ENCODE results near the gene BRCA1.

BRCA1 gene

DNA sequence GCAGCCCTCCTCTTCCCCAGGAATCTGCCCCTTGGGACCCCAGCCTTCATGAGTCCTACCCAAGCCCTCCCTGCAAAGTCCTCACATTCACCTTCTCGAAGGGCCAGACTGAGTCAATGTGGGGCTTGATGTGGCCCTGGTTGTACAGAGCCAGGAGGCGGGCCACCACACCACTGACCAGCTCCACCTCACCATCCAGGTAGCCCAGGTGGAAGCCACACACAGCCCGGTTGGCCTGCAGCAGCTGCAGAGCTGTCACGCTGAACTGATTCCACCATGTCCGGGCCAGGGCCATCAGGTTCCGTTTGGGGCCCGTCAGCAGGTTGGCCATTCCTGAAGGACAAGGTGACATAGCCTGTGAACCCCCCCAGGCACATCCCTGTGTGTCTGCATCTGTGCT lies 108.9 kb downstream of the BRCA1 start:
- Histone ChIP-seq H3K27me3 (no peaks in the 10 kb centered on the region), H3K36me3 (peaks cover 6% of the 10 kb centered on the region; the same call in 1 of the 2 replicates), H3K4me1 (peaks cover 16% of the 10 kb centered on the region), H3K9me3 (no peaks in the 10 kb centered on the region), H3K4me3 (ENCODE audit: low read depth, low read length) (no peak overlapping the region)
- TF ChIP-seq, protein P1, sequence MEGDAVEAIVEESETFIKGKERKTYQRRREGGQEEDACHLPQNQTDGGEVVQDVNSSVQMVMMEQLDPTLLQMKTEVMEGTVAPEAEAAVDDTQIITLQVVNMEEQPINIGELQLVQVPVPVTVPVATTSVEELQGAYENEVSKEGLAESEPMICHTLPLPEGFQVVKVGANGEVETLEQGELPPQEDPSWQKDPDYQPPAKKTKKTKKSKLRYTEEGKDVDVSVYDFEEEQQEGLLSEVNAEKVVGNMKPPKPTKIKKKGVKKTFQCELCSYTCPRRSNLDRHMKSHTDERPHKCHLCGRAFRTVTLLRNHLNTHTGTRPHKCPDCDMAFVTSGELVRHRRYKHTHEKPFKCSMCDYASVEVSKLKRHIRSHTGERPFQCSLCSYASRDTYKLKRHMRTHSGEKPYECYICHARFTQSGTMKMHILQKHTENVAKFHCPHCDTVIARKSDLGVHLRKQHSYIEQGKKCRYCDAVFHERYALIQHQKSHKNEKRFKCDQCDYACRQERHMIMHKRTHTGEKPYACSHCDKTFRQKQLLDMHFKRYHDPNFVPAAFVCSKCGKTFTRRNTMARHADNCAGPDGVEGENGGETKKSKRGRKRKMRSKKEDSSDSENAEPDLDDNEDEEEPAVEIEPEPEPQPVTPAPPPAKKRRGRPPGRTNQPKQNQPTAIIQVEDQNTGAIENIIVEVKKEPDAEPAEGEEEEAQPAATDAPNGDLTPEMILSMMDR (IDR thresholded peaks at IDR 0.05; ENCODE audit: low read depth, low read length) = no peak
- no peak for DNase-seq

DNA sequence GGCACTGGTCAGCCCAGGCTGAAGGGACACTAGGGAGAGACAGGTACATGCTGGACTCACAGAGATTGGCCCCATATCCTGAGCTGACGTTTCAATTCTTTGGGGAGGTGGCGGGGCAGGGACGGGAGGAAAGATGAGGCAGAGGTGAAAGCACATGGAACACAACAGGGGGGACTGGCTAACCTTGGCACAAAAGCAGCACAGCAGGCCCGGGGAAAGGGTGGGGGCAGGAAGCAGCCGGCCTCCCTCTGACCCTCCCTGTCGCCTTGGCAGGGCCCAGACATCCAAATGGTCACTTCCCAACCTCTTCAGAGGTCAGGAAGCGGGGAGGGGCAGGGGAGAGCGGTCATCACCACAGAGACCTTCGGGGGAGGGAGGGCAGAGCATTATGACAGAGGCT lies 109.6 kb downstream of the BRCA1 start:
- no peaks in the 10 kb centered on the region for H3K9me3 ChIP-seq
- H3K27me3 ChIP-seq = no peaks in the 10 kb centered on the region
- H3K4me1 ChIP-seq = peaks cover 13% of the 10 kb centered on the region
- TF ChIP-seq, protein P1 (IDR thresholded peaks at IDR 0.05; ENCODE audit: low read depth, low read length) = no peak
- H3K4me3 ChIP-seq (ENCODE audit: low read depth, low read length) = no peak overlapping the region
- peaks cover 6% of the 10 kb centered on the region; the same call in 1 of the 2 replicates for H3K36me3 ChIP-seq
- DNase-seq = no peak

DNA sequence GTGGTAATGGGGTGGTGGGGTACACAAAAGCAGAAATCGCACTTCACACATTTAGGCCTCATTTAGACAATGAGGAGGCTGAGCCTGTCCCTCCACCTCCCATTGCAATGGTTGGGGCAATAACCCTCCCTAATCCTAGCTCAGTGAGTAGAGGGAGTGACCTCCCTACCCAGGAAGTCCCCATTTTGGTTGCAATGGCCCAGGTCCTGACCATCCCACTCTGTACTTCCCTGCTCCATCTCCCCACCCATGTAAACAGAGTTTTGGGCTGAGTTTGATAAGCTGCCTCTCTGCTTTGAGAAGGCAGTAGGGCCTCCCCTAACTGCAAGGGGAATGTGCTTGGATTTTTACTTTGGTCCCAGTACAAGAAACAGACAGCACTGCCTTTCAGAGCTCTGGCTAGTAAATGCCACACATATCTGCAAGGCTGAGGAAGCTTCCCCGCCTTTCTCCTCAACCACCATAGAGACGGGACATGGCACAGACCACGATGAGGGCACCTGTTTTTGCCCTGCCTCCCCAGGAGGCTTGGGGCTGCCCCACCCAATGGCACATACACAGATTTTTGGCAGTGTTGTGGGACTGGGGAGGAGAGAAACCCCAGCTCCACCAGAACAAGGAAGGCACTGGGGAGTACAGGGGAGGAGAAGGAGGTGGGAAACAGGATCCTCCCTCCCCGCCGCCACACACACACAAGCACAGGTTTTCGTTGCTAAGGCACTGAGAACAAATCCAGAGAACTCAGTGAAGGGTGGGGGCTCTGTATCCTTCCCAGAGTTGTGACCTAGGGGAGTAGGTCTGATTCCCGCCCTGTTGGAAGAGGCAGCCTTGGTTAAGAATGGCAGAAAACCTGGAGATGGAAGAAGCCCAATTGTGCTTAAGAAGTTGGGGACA lies 110.3 kb downstream of the BRCA1 start:
- TF ChIP-seq, protein P1 (IDR thresholded peaks at IDR 0.05; ENCODE audit: low read depth, low read length) = no peak
- Histone ChIP-seq H3K9me3 (no peaks in the 10 kb centered on the region), H3K36me3 (peaks cover 6% of the 10 kb centered on the region; the same call in 1 of the 2 replicates), H3K4me1 (peaks cover 13% of the 10 kb centered on the region), H3K4me3 (ENCODE audit: low read depth, low read length) (no peak overlapping the region), H3K27me3 (no peaks in the 10 kb centered on the region)
- DNase-seq = no peak

DNA sequence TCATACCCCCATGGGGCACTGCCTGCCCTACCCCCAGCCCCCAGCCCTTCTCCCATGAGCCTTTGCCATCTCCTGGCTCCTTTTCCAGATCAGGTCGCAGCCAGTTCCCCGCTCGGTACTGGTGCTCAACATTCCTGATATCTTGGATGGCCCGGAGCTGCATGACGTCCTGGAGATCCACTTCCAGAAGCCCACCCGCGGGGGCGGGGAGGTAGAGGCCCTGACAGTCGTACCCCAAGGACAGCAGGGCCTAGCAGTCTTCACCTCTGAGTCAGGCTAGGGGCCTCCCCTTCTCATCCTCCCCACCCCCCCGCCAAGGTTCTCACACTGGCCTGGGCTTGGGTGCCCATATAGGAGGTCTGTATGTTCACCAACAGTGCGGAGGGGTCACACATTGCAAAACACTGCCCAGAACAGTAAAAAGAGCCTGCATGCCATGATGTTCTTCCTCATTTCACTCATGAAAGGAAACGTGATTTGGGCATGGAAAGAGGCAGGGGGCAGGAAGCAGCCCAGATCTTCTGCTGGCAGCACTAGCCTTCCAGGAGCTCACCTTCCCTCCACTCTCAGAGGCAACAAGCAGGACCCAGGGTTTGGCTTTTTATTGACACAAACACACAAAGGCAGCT lies 111.0 kb downstream of the BRCA1 start:
- TF ChIP-seq, protein P1 (IDR thresholded peaks at IDR 0.05; ENCODE audit: low read depth, low read length) = no peak
- Histone ChIP-seq H3K4me3 (ENCODE audit: low read depth, low read length) (no peak overlapping the region), H3K9me3 (no peaks in the 10 kb centered on the region), H3K4me1 (peaks cover 13% of the 10 kb centered on the region), H3K27me3 (no peaks in the 10 kb centered on the region), H3K36me3 (peaks cover 6% of the 10 kb centered on the region; the same call in 1 of the 2 replicates)
- DNase-seq = no peak

DNA sequence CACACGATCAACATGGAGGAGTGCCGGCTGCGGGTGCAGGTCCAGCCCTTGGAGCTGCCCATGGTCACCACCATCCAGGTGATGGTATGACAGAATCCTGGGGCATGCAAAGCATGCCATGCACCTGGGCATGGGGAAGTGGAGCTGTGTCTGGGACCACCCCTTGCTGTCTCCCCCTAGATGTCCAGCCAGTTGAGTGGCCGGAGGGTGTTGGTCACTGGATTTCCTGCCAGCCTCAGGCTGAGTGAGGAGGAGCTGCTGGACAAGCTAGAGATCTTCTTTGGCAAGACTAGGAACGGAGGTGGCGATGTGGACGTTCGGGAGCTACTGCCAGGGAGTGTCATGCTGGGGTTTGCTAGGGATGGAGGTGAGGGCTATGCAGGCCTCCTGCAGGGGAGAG lies 111.9 kb downstream of the BRCA1 start:
- Histone ChIP-seq H3K9me3 (no peaks in the 10 kb centered on the region), H3K27me3 (no peaks in the 10 kb centered on the region), H3K36me3 (peaks cover 6% of the 10 kb centered on the region; the same call in 1 of the 2 replicates), H3K4me1 (peaks cover 6% of the 10 kb centered on the region), H3K4me3 (ENCODE audit: low read depth, low read length) (no peak overlapping the region)
- no peak for DNase-seq
- TF ChIP-seq, protein P1 (IDR thresholded peaks at IDR 0.05; ENCODE audit: low read depth, low read length) = no peak

All from BE2C (cell line).